Measurements from ENCODE around the gene A1BG.
"Not testable (repeated sequence)": the region's sequence is repeated elsewhere in the genome, so short reads cannot be mapped to it uniquely, and the experiment has no call there.

Gene A1BG

DNA sequence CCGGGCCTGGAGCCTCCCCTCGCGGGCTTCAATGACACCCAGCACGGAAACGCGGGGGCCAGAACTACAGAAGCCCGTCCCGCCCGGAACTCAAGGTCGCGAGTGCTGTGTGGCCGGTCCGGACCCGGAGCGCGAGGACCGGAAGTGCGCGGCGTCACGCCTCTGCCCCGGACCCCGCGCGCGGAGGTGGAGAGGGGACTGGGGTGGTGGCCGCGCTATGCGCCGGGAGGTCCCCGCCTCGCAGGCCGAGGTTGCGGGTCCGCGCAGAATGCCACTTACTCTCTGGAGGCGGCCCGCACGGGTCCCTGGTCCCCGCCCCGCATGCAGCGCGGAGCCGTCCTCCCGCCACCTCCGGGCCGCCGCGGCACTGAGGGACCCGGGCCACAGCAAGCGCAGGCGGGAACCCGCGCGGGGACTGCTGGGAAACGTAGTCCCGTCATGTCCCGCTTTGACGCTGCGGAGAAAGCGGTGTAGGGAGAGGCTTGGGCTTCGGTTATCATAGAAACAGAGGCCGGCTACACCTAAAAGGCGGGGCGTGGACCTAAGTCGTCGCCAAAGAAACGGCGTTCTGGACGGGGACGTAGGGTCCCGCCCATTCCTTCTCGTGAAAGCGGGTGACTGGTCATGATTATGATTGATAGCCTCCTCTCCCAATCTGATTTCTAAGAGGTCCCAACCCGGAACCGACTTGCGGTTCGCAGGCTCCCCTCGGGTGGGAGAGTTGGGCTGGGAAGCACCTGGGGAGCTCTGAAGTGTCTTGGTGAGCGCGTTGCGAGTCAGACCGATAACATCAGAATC lies 27.6 kb upstream of the A1BG start, which contains the start of gene ZNF837:
ZNF837 (minus strand) TSS at position 369 of the 798 bp plus-strand sequence. CDS start 11,698 bp downstream, outside the sequence.
- peak; percentile 100 for DNase-seq
- TF ChIP-seq GATA1 (IDR thresholded peaks at IDR 0.05; ENCODE audit: low read depth, low read length) (no peak), POLR2A (IDR thresholded peaks at IDR 0.05; ENCODE audit: low read length) (peak; percentile 95)

DNA sequence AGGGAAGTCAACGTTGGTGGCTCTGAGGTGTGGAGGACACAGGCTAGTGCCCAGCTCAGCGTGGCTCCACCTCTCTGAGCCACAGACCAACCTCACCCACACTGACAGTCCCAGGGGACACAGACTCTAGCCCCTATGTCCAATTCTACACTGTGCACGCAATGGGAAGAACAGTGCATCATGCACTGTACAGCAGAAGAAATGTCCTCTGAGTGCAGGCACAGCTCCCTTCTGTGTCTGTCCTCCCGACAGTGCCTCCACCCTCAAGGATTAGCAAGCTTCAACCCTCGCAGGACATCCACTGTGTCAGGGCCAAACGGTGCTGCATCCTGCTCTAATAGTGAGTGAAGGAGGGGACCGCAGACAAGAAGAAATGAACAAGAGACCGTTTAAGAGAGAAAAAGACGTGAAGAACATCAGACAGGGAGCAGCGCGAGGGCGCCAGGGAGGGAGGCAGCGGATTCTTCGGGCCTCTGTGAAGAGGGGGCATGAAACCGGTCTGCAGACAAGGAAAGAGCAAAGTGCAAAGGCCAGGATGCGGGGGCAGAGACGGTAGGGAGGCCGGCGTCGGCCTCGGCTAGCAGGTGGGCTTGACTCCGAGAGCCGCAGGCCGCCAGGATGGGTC lies 26.9 kb upstream of the A1BG start:
- TF ChIP-seq GATA1 (IDR thresholded peaks at IDR 0.05; ENCODE audit: low read depth, low read length) (no peak), POLR2A (IDR thresholded peaks at IDR 0.05; ENCODE audit: low read length) (no peak)
- DNase-seq = no peak

GRCh38 chr19:58379246-58379645 lies 26.0 kb upstream of the A1BG start:
- no peak for DNase-seq
- TF ChIP-seq POLR2A (IDR thresholded peaks at IDR 0.05; ENCODE audit: low read length) (no peak), GATA1 (IDR thresholded peaks at IDR 0.05; ENCODE audit: low read depth, low read length) (no peak)

DNA sequence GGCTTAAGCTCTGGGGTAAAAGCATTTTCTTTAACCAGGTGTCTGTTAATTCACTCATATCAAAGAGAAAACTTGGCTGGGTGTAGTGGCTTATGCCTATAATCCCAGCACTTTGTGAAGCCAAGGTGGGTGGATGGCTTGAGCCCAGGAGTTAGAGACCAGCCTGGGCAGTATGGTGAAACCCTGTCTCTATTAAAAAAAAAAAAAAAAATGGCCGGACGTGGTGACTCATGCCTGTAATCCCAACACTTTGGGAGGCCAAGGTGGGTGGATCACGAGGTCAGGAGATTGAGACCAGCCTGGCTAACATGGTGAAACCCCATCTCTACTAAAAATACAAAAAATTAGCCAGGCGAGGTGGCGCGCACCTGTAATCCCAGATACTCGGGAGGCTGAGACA lies 23.4 kb upstream of the A1BG start:
- not testable (repeated sequence) for DNase-seq

DNA sequence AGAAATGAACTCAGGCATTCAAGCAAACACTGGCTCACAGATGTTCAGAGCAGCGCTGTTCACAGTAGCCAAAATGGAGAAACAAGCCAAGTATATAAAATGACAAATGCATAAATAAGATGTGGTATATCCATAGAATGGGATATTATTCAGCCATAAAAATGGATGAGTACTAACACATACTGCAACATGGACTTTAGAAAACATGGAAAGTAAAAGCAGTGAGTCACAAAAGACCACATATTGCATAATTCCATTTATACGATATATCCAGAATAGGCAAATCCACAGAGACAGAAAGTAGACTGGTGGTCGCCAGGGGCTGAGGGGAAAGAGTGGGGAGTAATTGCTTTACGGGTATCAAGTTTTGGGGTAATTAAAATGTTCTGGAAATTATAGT lies 20.9 kb upstream of the A1BG start:
- TF ChIP-seq POLR2A (IDR thresholded peaks at IDR 0.05; ENCODE audit: low read length) = no peak
- no peak for TF ChIP-seq GATA1 (IDR thresholded peaks at IDR 0.05; ENCODE audit: low read depth, low read length)
- no peak for DNase-seq

- TF ChIP-seq GATA1 (IDR thresholded peaks at IDR 0.05; ENCODE audit: low read depth, low read length) (no peak), POLR2A (IDR thresholded peaks at IDR 0.05; ENCODE audit: low read length) (no peak)
- no peak for DNase-seq
Measured at GRCh38 chr19:58372311-58373133, 19.2 kb upstream of the A1BG start.

GRCh38 chr19:58368561-58369360 lies 15.5 kb upstream of the A1BG start:
- no peak for TF ChIP-seq GATA1 (IDR thresholded peaks at IDR 0.05; ENCODE audit: low read depth, low read length)
- TF ChIP-seq POLR2A (IDR thresholded peaks at IDR 0.05; ENCODE audit: low read length) = no peak
- no peak for DNase-seq

- no peak for DNase-seq
- TF ChIP-seq POLR2A (IDR thresholded peaks at IDR 0.05; ENCODE audit: low read length) = no peak
- no peak for TF ChIP-seq GATA1 (IDR thresholded peaks at IDR 0.05; ENCODE audit: low read depth, low read length)
Measured at GRCh38 chr19:58367698-58368454, 14.6 kb upstream of the A1BG start.

DNA sequence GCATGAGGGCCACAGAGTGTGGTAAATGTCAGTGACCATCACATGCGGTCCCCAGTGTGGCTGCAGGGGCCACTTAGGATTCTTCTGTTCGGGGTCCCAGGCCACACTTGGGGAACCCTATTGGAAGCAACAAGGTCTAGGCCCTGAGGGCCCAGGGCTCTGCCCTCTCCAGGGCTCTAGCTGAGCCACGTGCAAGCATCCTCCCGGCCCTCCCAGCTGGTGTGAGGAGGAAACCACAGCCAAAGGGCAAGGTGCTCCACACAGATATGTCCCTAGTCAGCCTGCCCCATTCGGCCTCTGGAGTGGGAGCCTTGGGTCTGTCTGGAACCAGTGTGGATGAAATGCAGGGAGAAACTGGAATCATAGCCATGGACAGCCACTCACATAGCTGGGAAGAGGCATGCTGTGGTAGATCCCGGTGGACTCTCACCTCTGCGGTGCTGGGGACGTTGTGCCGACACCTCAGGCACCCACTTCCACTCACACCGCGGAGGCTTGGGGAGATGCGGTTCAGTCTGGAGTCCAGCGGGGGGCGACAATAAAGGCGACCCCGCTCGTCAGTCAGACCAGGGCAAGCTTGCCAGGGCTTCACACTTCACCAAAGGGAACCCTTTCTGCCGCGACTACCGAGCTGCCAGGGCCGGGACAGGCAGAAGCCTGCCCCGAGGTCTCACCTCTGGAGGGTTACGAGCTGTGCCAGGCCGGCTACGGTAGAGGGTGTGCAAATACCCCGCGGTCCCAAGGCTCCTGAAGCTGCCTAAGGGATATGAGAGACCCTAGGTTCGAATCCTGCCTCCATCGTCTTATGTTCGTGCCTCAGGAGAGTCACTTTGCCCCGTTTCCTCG lies 13.5 kb upstream of the A1BG start:
- no peak for TF ChIP-seq POLR2A (IDR thresholded peaks at IDR 0.05; ENCODE audit: low read length)
- no peak for TF ChIP-seq GATA1 (IDR thresholded peaks at IDR 0.05; ENCODE audit: low read depth, low read length)
- no peak for DNase-seq

DNA sequence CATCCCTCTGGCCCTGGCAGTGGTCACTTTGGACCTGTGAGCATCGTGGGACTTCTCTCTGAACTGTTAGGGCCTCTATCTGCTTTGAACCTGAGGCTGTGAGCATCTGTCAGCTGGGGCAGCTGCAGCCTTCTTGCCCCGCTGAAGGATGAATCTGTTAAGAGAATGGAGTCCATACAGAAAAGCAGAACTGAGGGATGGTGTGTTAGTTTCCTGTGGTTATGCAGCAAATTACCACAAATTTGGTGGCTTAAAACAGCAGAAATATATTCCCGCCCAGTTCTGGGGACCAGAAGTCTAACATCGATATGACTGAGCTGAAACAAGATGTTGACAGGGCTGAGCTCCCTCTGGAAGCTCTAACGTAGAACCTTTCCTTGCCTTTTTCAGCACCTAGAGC lies 10.9 kb upstream of the A1BG start:
- DNase-seq = no peak
- TF ChIP-seq POLR2A (IDR thresholded peaks at IDR 0.05; ENCODE audit: low read length) (no peak), GATA1 (IDR thresholded peaks at IDR 0.05; ENCODE audit: low read depth, low read length) (no peak)

DNA sequence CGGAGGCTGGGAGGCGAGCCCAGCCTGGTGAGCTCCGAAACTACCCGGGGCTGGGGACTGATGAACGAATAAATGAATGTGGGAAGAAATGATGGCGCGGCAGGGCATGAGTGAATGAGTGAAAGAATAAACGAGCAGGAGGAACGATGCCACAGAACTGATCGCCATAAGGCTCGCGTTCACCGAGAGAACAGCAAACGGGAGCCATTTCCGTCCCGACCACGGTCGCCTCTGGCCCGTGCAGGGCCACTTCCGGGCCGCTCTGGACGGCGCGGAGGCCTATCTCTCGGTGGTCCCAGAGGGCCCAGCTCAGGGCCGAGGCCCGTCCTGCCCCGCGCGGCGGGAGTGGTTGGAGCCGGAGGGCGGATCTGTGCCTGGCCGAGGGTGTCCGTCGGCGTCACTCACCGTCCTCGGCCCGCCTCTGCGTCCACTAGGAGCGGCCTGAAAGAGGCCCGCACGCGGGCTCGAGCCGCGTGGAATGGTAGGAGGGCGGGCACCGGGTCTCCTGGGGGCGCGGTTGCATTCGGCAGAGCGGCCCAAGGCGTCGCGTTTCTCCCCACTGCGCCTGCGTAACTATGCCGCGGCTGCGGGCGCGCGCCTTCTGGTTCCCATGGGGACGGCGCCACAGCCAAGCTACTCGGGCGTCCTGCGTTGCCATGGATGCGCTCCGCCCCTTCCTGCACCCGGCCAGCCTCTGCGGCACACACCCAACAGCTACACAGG lies 9.1 kb upstream of the A1BG start, which contains the start of gene ZNF497:
ZNF497 (minus strand) TSS at position 480 of the 723 bp plus-strand sequence. CDS start 5,116 bp downstream, outside the sequence.
- peak; percentile 98 to 99 for DNase-seq

More for the DNA sequence above, 9.1 kb upstream of the A1BG start, which contains the start of gene ZNF497:
- peak; percentile 92 for TF ChIP-seq POLR2A (IDR thresholded peaks at IDR 0.05; ENCODE audit: low read length)
- TF ChIP-seq GATA1 (IDR thresholded peaks at IDR 0.05; ENCODE audit: low read depth, low read length) = no peak

Data from erythroblast (primary cell).